Psoas muscle (tissue), 8 donors: Measurements from ENCODE around the gene IFNA10. TPM values are rescaled to one million over a fixed set of nuclear protein-coding genes. Genes with fewer than 3 reads are reported as not detected.
A peak's percentile ranks its signal among the peaks of the same experiment; 100 is the strongest.
"Not testable (repeated sequence)": the region's sequence is repeated elsewhere in the genome, so short reads cannot be mapped to it uniquely, and the experiment has no call there.

Experiments
- ATAC-seq, 4 donors: fragments of 200-7000 bp; cut with Tn5 transposase; one replicate each; pipeline ENCODE4 v1.9.1; 2020; ENCODE audit warnings: moderate library complexity in 3 of 4, mild to moderate bottlenecking in 2 of 4
- DNase-seq, 2 donors: peaks; one replicate each; pipeline ENCODE4 v3.0.0-alpha.2; 2020
- H3K27ac ChIP-seq: fragments of 200-600 bp; one replicate; pipeline ENCODE4 v1.8.0; 2022
- H3K27me3 ChIP-seq, 3 donors: fragments of 200-600 bp in 1 of 3; one replicate each; pipeline versions ENCODE4 v1.6.1 to v1.8.0; 2013 to 2022; ENCODE audit warnings: low read length in 2 of 3, mild to moderate bottlenecking in 2 of 3, moderate library complexity in 1 of 3; ENCODE audit not compliant: insufficient read depth in 3 of 3
- H3K36me3 ChIP-seq, 2 donors: fragments of 200-600 bp in 1 of 2; one replicate each; pipeline versions ENCODE4 v1.6.1 to v1.8.0; 2013 to 2022; ENCODE audit warnings: low read depth in 1 of 2, mild to moderate bottlenecking in 1 of 2, moderate library complexity in 1 of 2; ENCODE audit not compliant: insufficient read depth in 1 of 2
- H3K4me1 ChIP-seq: fragments of 200-600 bp; one replicate; pipeline ENCODE4 v1.8.0; 2022
- H3K4me3 ChIP-seq: fragments of 200-600 bp; one replicate; pipeline ENCODE4 v1.8.0; 2022; ENCODE audit warnings: mild to moderate bottlenecking
- H3K9me3 ChIP-seq: fragments of 200-600 bp; one replicate; pipeline ENCODE4 v1.8.0; 2022
- WGBS, 3 donors: extraction: QIAGEN DNeasy Blood & Tissue Kit; methylation state at CpG; one replicate each; pipeline versions ENCODE4 v1.1.6 to v1.1.7; 2013; 5-methylcytosine and 5-hydroxymethylcytosine counted together
- intact Hi-C, 2 donors: fragments of 100-400 bp; cut with DNase I; formaldehyde crosslinking; loops; one replicate each; pipeline versions ENCODE4 v1.11.0 to v1.14.2; 2022
- long read RNA-seq, 2 donors: library from polyadenylated mRNA; unstranded; transcript quantifications; one replicate each; pipeline ENCODE4 v2.0.0, GENCODE V29; 2021
- polyA plus RNA-seq, 3 donors: library from polyadenylated mRNA; stranded (reverse); fragments of 200-250 nt; gene quantifications; one replicate each; pipeline ENCODE4 v1.2.3, GENCODE V29; 2013
- total RNA-seq, 4 donors: library from RNA; stranded (reverse); fragmentation: NEBNext Ultra II Directional in 2 of 4; extraction: Animal tissue kit (Norgen Biotek cat#: 25700) in 2 of 4; gene quantifications; one replicate each; pipeline versions ENCODE4 v1.2.1 to v1.2.4, GENCODE V29; 2021 to 2023
- TF ChIP-seq, protein P1 (sequence below): fragments of 200-600 bp; IDR thresholded peaks from one replicate; pipeline ENCODE4 v1.8.0; 2022; ENCODE audit warnings: antibody characterized with exemption
- donor health status: healthy with polysubstance abuse.
- donor health status: DM: no; HTN: no; CAD: no; lungs with moderate emphysema.
- donor health status: Bipolar disorder and iron deficiency.
- donor health status: healthy.
- donor health status: DM: yes; HTN: yes; CAD: no.
- donor health status: DM: no; HTN: no; CAD: no.
- donor health status: DM: no; HTN: no; CAD: no.
- donor health status: DM: yes; HTN: yes; CAD: no.

Gene IFNA10
- total RNA-seq = not detected
- polyA plus RNA-seq = under 1 TPM in 1 of 3 donors, not detected in 2; 0.14 TPM
- long read RNA-seq, donor 1 = 0 reads
- long read RNA-seq, donor 2 = 0 reads

DNA sequence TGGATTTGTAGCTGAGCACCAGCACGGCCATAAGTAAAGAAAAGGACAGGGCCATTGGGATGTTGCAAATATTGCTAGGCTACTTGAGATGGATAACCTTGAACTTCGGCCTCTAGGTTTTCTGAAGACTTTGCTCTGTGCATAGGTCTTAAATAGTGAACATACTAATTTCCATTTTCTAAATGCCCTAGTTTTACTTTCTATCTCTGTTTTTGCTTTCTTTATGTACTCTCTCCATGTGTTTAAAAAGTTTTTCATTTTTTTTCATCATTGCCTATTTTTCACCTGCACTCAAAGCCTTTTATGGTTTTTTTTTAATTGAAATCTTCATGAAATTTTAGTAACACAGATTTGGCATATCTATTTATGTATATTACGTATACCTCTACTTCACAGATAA lies at the start of gene IFNA10:
Gene IFNA10, minus strand, starts transcription at position 101 of the 400 bp plus-strand sequence. Its CDS starts 46 bp downstream, at position 55.
- ATAC-seq, H3K9me3 ChIP-seq: not testable (repeated sequence)

GRCh38 chr9:21255538-21256212 lies 48.7 kb upstream of the IFNA10 start:
- ATAC-seq (no peak), DNase-seq (no peak)
- 75 to 79% (median 78%) methylated on average over 5 of the region's 5 CpGs for WGBS, 3 donors
- Histone ChIP-seq H3K27me3 (no peaks in the 10 kb centered on the region), H3K27ac (no peak overlapping the region), H3K4me1 (no peaks in the 10 kb centered on the region), H3K4me3 (no peak overlapping the region), H3K36me3 (no peaks in the 10 kb centered on the region), H3K9me3 (no peaks in the 10 kb centered on the region)
- TF ChIP-seq, protein P1, sequence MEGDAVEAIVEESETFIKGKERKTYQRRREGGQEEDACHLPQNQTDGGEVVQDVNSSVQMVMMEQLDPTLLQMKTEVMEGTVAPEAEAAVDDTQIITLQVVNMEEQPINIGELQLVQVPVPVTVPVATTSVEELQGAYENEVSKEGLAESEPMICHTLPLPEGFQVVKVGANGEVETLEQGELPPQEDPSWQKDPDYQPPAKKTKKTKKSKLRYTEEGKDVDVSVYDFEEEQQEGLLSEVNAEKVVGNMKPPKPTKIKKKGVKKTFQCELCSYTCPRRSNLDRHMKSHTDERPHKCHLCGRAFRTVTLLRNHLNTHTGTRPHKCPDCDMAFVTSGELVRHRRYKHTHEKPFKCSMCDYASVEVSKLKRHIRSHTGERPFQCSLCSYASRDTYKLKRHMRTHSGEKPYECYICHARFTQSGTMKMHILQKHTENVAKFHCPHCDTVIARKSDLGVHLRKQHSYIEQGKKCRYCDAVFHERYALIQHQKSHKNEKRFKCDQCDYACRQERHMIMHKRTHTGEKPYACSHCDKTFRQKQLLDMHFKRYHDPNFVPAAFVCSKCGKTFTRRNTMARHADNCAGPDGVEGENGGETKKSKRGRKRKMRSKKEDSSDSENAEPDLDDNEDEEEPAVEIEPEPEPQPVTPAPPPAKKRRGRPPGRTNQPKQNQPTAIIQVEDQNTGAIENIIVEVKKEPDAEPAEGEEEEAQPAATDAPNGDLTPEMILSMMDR = no peak
- intact Hi-C loops = no loop called here

More for the DNA sequence above, at the start of gene IFNA10:
- H3K27ac ChIP-seq, DNase-seq, H3K4me1 ChIP-seq, H3K27me3 ChIP-seq, H3K36me3 ChIP-seq, H3K4me3 ChIP-seq, intact Hi-C loops: not testable (repeated sequence)
- WGBS, 3 donors = 76 to 83% (median 80%) methylated on average over 3 of the region's 3 CpGs

DNA sequence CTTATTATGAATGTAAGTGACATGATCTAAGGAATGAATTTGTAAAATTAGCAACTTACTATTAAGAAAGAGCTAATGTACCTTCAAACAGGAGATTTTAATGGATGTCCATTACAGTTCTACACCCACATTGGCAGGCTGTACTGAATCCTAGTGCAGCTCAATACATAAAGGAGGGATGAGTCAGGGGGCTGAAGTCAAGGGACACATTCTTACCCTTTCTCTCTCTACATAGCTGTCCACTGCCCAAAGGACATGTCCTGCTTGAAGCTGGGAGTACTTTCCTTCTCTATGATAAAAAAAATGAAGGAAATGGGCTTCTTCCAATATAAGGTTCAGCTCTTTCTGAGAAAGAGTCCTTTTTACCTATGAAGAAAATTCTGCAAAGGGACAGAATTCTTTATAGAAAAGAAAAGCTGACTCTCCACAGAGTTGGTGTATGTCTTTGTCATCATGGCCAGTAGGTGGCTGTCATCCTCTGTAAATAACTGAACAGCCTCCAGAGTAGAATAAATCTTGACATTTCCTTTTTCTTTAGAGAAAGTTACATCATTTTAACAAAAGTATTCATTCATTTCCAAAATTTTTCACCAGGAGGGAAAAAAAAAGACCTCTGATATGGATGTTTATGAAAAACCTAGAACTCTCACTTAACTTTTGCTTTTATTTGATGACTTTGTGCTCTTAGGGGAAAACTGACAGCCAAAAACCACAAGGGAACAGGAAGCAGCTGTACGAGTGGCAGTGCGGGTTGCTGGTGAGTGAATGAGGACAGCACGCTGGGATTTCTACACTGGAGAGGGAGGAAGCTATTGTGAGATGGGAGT lies 46.0 kb upstream of the IFNA10 start:
- Histone ChIP-seq H3K4me3 (no peak overlapping the region), H3K27me3 (no peaks in the 10 kb centered on the region), H3K9me3 (no peaks in the 10 kb centered on the region), H3K36me3 (no peaks in the 10 kb centered on the region), H3K4me1 (no peaks in the 10 kb centered on the region), H3K27ac (no peak overlapping the region)
- TF ChIP-seq, protein P1 = peak; percentile 37
- 0 to 1% (median 0%) methylated on average over 3 of the region's 3 CpGs for WGBS, 3 donors
- peak in 1 of 4 donors; percentile 23 for ATAC-seq
- DNase-seq = peak in 1 of 2 donors; percentile 59
- intact Hi-C loops = no loop called here

GRCh38 chr9:21251638-21252037 lies 44.7 kb upstream of the IFNA10 start:
- ATAC-seq = no peak
- Histone ChIP-seq H3K36me3 (no peaks in the 10 kb centered on the region), H3K27me3 (no peaks in the 10 kb centered on the region), H3K27ac (no peak overlapping the region), H3K4me1 (no peaks in the 10 kb centered on the region), H3K9me3 (no peaks in the 10 kb centered on the region), H3K4me3 (no peak overlapping the region)
- intact Hi-C loops = no loop called here
- TF ChIP-seq, protein P1 = no peak
- DNase-seq = no peak
- WGBS, 3 donors = 50 to 68% (median 54%) methylated on average over 4 of the region's 4 CpGs

DNA sequence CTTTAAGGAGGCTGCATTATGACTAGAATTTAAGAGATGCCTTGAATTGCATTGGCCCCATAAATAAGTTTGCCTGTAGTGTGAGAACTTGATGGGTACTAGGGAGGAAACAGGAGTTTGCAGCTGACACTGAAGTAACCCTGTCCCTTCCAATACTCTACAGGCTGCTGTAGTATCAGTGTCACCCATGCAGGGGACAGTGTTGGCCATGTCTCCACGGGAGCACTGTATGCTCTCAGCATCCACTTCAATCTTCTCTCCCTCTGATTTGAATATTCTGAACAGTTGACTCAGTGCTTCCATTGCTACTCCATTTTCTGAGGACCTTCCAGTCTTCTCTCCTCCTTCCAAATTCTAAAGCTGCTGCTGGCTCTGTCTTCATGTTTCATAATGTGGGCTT lies 44.2 kb upstream of the IFNA10 start:
- 20 to 33% (median 29%) methylated on average over 1 of the region's 1 CpG for WGBS, 3 donors
- DNase-seq = no peak
- intact Hi-C loops = no loop called here

More for the DNA sequence above, 44.2 kb upstream of the IFNA10 start:
- Histone ChIP-seq H3K4me3 (no peak overlapping the region), H3K4me1 (no peaks in the 10 kb centered on the region), H3K9me3 (no peaks in the 10 kb centered on the region), H3K36me3 (no peaks in the 10 kb centered on the region), H3K27me3 (no peaks in the 10 kb centered on the region), H3K27ac (no peak overlapping the region)
- ATAC-seq = no peak
- TF ChIP-seq, protein P1 = no peak
